Aorta (tissue), 5 donors: ENCODE measurements around the gene CAV3. TPM values are rescaled to one million over a fixed set of nuclear protein-coding genes. Genes with fewer than 3 reads are reported as not detected.
A peak's percentile ranks its signal among the peaks of the same experiment; 100 is the strongest.

Experiments used
- ATAC-seq: fragments of 200-7000 bp; cut with Tn5 transposase; one replicate; pipeline ENCODE4 v1.9.1; 2022; ENCODE audit warnings: moderate library complexity; ENCODE audit not compliant: low FRiP score
- DNase-seq, 2 donors: peaks; one replicate each; pipeline ENCODE4 v3.0.0-alpha.2; 2020
- H3K27ac ChIP-seq, 2 donors: one replicate each; pipeline ENCODE4 v1.5.1; 2013; ENCODE audit warnings: low read length in 2 of 2, mild to moderate bottlenecking in 2 of 2, moderate library complexity in 2 of 2, control low read depth in 1 of 2, inconsistent platforms in 1 of 2, low read depth in 1 of 2
- H3K27me3 ChIP-seq, 2 donors: one replicate each; pipeline ENCODE4 v1.6.1; 2013; ENCODE audit warnings: control low read depth in 1 of 2, low read length in 1 of 2, mild to moderate bottlenecking in 1 of 2, moderate library complexity in 1 of 2; ENCODE audit not compliant: insufficient read depth in 2 of 2, control insufficient read depth in 1 of 2
- H3K36me3 ChIP-seq, 2 donors: one replicate each; pipeline ENCODE4 v1.6.1; 2013; ENCODE audit warnings: control low read depth in 1 of 2, low read length in 1 of 2, mild to moderate bottlenecking in 1 of 2; ENCODE audit not compliant: insufficient read depth in 2 of 2, control insufficient read depth in 1 of 2
- H3K4me1 ChIP-seq, 2 donors: one replicate each; pipeline ENCODE4 v1.6.1; 2013; ENCODE audit warnings: low read length in 2 of 2, control low read depth in 1 of 2, mild to moderate bottlenecking in 1 of 2, moderate library complexity in 1 of 2; ENCODE audit not compliant: insufficient read depth in 2 of 2, control insufficient read depth in 1 of 2
- H3K4me3 ChIP-seq, 2 donors: one replicate each; pipeline ENCODE4 v1.5.1; 2013; ENCODE audit warnings: low read length in 2 of 2, control low read depth in 1 of 2, mild to moderate bottlenecking in 1 of 2
- H3K9me3 ChIP-seq: one replicate; pipeline ENCODE4 v1.6.1; 2013; ENCODE audit warnings: mild to moderate bottlenecking, low read length; ENCODE audit not compliant: control insufficient read depth
- WGBS, 2 donors: extraction: QIAGEN DNeasy Blood & Tissue Kit; methylation state at CpG; one replicate each; pipeline ENCODE4 v1.1.7; 2013; 5-methylcytosine and 5-hydroxymethylcytosine counted together
- intact Hi-C, 2 donors: fragments of 100-400 bp; cut with DNase I; formaldehyde crosslinking; loops; one replicate each; pipeline versions ENCODE4 v1.14.2 to v1.15.0; 2022
- polyA plus RNA-seq, 2 donors: library from polyadenylated mRNA; stranded (reverse); fragments of 200-250 nt; gene quantifications; one replicate each; pipeline ENCODE4 v1.2.3, GENCODE V29; 2013
- total RNA-seq, 2 donors: library from RNA; stranded (reverse); fragmentation: NEBNext Ultra II Directional; extraction: Animal tissue kit (Norgen Biotek cat#: 25700); gene quantifications; one replicate each; pipeline ENCODE4 v1.2.1, GENCODE V29; 2021
- donor health status: healthy with polysubstance abuse.
- donor health status: Bipolar disorder and iron deficiency.
- donor health status: DM: no; HTN: no; CAD: no.
- donor health status: DM: no; HTN: no; CAD: no.
- donor health status: DM: yes; HTN: yes; CAD: no.

CAV3 gene
- total and polyA plus RNA-seq, 4 donors = 0.25 TPM; not detected in 3

DNA sequence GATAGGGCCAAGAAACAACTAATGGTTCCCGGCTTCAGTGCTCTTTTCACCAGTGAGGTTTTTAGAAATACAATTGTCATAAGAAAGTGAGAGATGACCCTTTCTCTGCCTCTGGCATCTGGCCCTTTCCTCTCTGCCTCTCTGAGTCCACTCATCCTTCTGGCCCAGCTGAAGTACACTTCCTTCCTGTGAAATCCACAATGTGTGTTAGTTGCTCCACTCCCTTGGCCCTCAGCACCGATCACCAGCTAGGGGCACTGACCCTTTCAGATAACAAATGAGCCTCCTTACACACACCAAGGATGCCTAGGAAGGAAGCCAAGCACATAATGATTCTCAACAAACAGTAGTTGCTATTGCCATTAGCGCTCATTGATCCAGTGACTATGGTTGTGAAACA is 2.9 kb upstream of the CAV3 start:
- 79 to 84% methylated on average over 3 of the region's 3 CpGs for WGBS, 2 donors
- Histone ChIP-seq H3K27ac (no peak overlapping the region), H3K4me1 (no peaks in the 10 kb centered on the region), H3K27me3 (no peaks in the 10 kb centered on the region), H3K9me3 (peaks cover 6% of the 10 kb centered on the region), H3K36me3 (no peaks in the 10 kb centered on the region), H3K4me3 (no peak overlapping the region)
- ATAC-seq = no peak
- intact Hi-C loops = no loop called here
- peak in 1 of 2 donors; percentile 9 for DNase-seq

DNA sequence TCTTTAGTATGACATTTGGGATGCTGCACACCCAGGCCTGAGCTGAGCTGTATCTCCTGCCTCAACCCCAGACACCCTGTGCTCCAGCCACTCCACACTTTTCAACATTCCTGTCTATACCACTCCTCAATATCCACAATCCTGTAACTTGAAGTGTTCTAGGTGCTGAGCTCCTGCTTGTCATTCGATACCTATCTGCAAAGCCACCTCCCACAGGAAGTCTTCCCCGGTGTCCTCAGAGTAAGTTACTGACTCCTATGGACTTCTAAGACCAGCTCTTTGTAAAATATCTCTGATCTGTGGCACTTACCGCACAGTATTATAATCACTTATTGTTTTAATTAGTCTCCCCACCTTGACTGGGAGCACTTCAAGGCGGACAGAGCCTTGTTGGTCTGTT is 1.2 kb upstream of the CAV3 start:
- no peaks in the 10 kb centered on the region for H3K27me3 ChIP-seq
- intact Hi-C loops = no loop called here
- H3K9me3 ChIP-seq = no peaks in the 10 kb centered on the region
- no peak for DNase-seq
- ATAC-seq = no peak
- no peak overlapping the region for H3K4me3 ChIP-seq
- H3K4me1 ChIP-seq = no peaks in the 10 kb centered on the region
- no peak overlapping the region for H3K27ac ChIP-seq
- H3K36me3 ChIP-seq = no peaks in the 10 kb centered on the region
- WGBS, 2 donors = 71 to 84% methylated on average over 4 of the region's 4 CpGs

DNA sequence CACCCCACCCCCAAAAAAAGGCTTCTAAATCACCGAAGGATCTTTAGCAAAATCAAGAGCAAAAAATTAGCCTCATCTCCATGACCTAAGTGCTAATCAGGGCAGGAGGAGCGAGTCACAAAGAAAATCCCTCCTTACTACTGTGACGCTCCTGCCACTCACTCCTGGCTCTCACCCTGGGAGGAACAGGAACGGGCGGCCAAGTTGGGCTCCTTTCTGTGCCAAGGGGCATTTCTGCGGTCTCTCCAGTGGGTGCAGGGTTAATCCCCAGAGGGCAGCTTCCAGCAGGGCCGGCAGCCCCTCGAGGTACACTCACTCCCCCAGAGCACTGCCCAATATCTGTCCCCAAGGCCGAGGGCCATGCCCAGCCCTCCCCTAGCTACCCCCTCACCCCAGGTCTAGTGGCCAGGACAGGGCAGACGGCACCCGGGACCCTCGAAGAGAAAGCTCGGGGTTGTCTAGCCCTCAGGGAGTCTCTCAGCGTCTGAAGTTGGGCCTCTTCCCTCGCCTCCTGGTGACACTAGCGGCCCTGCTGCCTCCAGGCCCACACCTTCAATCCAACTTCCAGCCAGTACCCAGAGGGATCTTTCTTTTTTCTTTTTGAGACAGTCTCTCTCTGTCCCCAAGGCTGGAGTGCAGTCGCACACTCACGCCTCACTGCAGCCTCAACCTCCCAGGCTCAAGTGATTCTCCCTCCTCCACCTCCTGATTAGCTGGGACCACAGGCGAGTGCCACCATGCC is 706 bp downstream of the CAV3 start:
- H3K9me3 ChIP-seq = no peaks in the 10 kb centered on the region
- intact Hi-C loops = no loop called here
- DNase-seq (peak in 1 of 2 donors; percentile 58), ATAC-seq (no peak)
- H3K4me3 ChIP-seq = no peak overlapping the region
- no peaks in the 10 kb centered on the region for H3K27me3 ChIP-seq
- WGBS, 2 donors = 85 to 89% methylated on average over 19 of the region's 19 CpGs
- no peak overlapping the region for H3K27ac ChIP-seq
- H3K36me3 ChIP-seq = no peaks in the 10 kb centered on the region
- no peaks in the 10 kb centered on the region for H3K4me1 ChIP-seq

- Histone ChIP-seq H3K9me3 (no peaks in the 10 kb centered on the region), H3K4me3 (no peak overlapping the region), H3K27me3 (no peaks in the 10 kb centered on the region), H3K4me1 (no peaks in the 10 kb centered on the region), H3K27ac (no peak overlapping the region), H3K36me3 (no peaks in the 10 kb centered on the region)
- no peak for DNase-seq
- ATAC-seq = no peak
- 97 to 98% methylated on average over 1 of the region's 1 CpG for WGBS, 2 donors
- intact Hi-C loops = no loop called here
Observed at GRCh38 chr3:8734908-8735307, 1.3 kb downstream of the CAV3 start.

DNA sequence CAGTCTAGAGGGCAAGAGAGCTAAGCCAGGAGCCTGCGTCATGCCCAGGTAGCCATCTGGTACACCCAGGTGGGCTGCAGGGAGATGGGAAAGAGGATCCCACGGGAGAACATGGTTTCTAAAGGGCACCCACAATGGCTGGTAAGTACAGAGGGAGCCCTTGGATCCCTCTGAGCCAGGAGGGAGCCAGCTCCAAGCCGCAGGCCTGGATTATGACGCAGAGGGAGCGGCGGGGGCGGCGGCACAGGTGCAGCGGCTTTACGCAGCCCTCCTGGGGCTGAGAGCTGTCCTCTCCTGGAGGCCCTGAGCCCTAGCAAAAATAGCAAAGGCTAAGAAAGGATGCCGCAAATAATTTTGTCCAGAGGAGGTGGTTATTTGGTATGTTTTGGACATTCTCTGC is 2.8 kb downstream of the CAV3 start:
- 94 to 95% methylated on average over 11 of the region's 11 CpGs for WGBS, 2 donors
- intact Hi-C loops = no loop called here

DNA sequence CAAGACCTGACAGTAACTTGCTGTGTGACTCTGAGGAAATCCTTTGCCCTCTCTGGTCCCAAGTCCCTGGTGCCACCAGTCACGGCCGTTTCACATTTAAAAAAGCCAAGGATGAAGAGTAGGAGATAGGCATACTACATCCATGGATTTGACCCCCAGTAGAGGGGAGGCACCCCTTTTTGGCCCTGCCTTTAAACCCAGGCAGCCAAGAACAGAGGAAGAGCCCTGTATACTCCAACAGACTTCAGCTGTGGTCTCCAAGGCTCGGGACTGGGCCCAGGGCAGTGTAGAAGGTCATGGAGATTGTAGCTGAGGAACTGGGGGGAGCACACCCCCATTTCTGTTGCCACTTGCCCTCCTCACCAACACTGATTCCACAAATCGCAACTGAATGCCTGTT is 3.7 kb downstream of the CAV3 start:
- no peak for ATAC-seq
- no peaks in the 10 kb centered on the region for H3K9me3 ChIP-seq
- intact Hi-C loops = no loop called here
- no peaks in the 10 kb centered on the region for H3K36me3 ChIP-seq
- no peak overlapping the region for H3K4me3 ChIP-seq
- H3K27ac ChIP-seq = no peak overlapping the region
- no peaks in the 10 kb centered on the region for H3K4me1 ChIP-seq
- DNase-seq = no peak
- 92 to 99% methylated on average over 4 of the region's 4 CpGs for WGBS, 2 donors
- H3K27me3 ChIP-seq = no peaks in the 10 kb centered on the region

More for the DNA sequence above, 2.8 kb downstream of the CAV3 start:
- DNase-seq (peak in 1 of 2 donors; percentile 67), ATAC-seq (no peak)
- Histone ChIP-seq H3K36me3 (no peaks in the 10 kb centered on the region), H3K27me3 (no peaks in the 10 kb centered on the region), H3K9me3 (no peaks in the 10 kb centered on the region), H3K4me3 (no peak overlapping the region), H3K4me1 (no peaks in the 10 kb centered on the region), H3K27ac (no peak overlapping the region)

- Histone ChIP-seq H3K27ac (no peak overlapping the region), H3K4me3 (no peak overlapping the region), H3K36me3 (no peaks in the 10 kb centered on the region), H3K27me3 (no peaks in the 10 kb centered on the region), H3K9me3 (no peaks in the 10 kb centered on the region), H3K4me1 (no peaks in the 10 kb centered on the region)
- DNase-seq (no peak), ATAC-seq (no peak)
- intact Hi-C loops = no loop called here
Observed at GRCh38 chr3:8737823-8738222, 4.2 kb downstream of the CAV3 start.

GRCh38 chr3:8738639-8739038 is 5.0 kb downstream of the CAV3 start:
- WGBS, 2 donors = 65 to 89% methylated on average over 3 of the region's 3 CpGs

GRCh38 chr3:8739757-8740504 is 6.3 kb downstream of the CAV3 start:
- 88 to 90% methylated on average over 5 of the region's 5 CpGs for WGBS, 2 donors
- no peak overlapping the region for H3K27ac ChIP-seq
- H3K27me3 ChIP-seq = no peaks in the 10 kb centered on the region
- DNase-seq = peak in 1 of 2 donors; percentile 47
- ATAC-seq = no peak
- H3K4me1 ChIP-seq = no peaks in the 10 kb centered on the region
- no peak overlapping the region for H3K4me3 ChIP-seq
- intact Hi-C loops = no loop called here
- no peaks in the 10 kb centered on the region for H3K9me3 ChIP-seq
- H3K36me3 ChIP-seq = no peaks in the 10 kb centered on the region

More at GRCh38 chr3:8738639-8739038, 5.0 kb downstream of the CAV3 start:
- DNase-seq = no peak
- no peak for ATAC-seq
- Histone ChIP-seq H3K27ac (no peak overlapping the region), H3K4me1 (no peaks in the 10 kb centered on the region), H3K4me3 (no peak overlapping the region), H3K36me3 (no peaks in the 10 kb centered on the region), H3K9me3 (no peaks in the 10 kb centered on the region), H3K27me3 (no peaks in the 10 kb centered on the region)
- intact Hi-C loops = no loop called here
